Lung microvascular endothelial cell (primary cell): Measurements from ENCODE around the gene KRT2. TPM values are rescaled to one million over a fixed set of nuclear protein-coding genes. Genes with fewer than 3 reads are reported as not detected.

Source experiments
- DNase-seq, 2 donors: peaks; one replicate each; pipeline versions ENCODE4 v3.0.0 to v3.0.0-alpha.2; 2010; ENCODE audit warnings: low read depth in 2 of 2
- total RNA-seq: library from RNA; depleted of rRNA; stranded (reverse); fragments of >200 nt; gene quantifications from 2 replicates; pipeline ENCODE4 v1.2.1, GENCODE V29; 2014

Gene KRT2
- total RNA-seq, 1 donor from 2014 or later: not detected

DNA sequence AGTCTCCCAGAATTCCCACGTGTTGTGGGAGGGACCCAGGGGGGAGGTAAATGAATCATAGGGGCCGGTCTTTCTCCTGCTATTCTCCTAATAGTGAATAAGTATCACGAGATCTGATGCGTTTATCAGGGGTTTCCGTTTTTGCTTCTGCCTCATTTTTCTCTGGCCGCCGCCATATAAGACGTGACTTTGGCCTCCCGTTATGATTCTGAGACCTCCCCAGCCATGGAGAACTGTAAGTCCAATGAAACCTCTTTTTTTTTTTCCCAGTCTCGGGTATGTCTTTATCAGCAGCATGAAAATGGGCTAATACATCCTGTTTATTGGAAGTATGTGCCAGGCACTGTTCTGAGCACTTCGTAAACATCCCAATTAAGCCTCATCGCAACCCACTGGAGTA is 51.5 kb downstream of the KRT2 start:
- no peak for DNase-seq

- DNase-seq: no peak
Measured at GRCh38 chr12:52600071-52600470, 51.9 kb downstream of the KRT2 start.

GRCh38 chr12:52598966-52599365 is 53.0 kb downstream of the KRT2 start:
- no peak for DNase-seq

Other genes with a start within 250 kb of the KRT2 start
- gene KRT82, start 245.9 kb downstream of the KRT2 start, total RNA-seq: not detected in 2 replicates
- not detected in 2 replicates for gene KRT75, start 217.8 kb downstream of the KRT2 start, total RNA-seq
- not detected in 2 replicates for gene KRT6B, start 200.1 kb downstream of the KRT2 start, total RNA-seq
- gene KRT6C, start 178.4 kb downstream of the KRT2 start, total RNA-seq: not detected in 2 replicates
- not detected in 2 replicates for gene KRT6A, start 159.0 kb downstream of the KRT2 start, total RNA-seq
- not detected in 2 replicates for gene KRT5, start 131.8 kb downstream of the KRT2 start, total RNA-seq
- not detected in 2 replicates for gene KRT71, start 99.1 kb downstream of the KRT2 start, total RNA-seq
- gene KRT74, start 78.4 kb downstream of the KRT2 start, total RNA-seq: not detected in 2 replicates
- not detected in 2 replicates for gene KRT72, start 50.7 kb downstream of the KRT2 start, total RNA-seq
- gene KRT73, start 33.7 kb downstream of the KRT2 start, total RNA-seq: not detected in 2 replicates
- not detected in 2 replicates for gene KRT1, start 28.2 kb upstream of the KRT2 start, total RNA-seq
- gene KRT77, start 51.3 kb upstream of the KRT2 start, total RNA-seq: not detected in 2 replicates
- not detected in 2 replicates for gene KRT76, start 125.1 kb upstream of the KRT2 start, total RNA-seq
- not detected in 2 replicates for gene KRT3, start 143.9 kb upstream of the KRT2 start, total RNA-seq
- not detected in 2 replicates for gene KRT4, start 161.9 kb upstream of the KRT2 start, total RNA-seq
- gene KRT79, start 182.1 kb upstream of the KRT2 start, total RNA-seq: not detected in 2 replicates
- not detected in 2 replicates for gene KRT78, start 196.8 kb upstream of the KRT2 start, total RNA-seq